Measurements from ENCODE around the gene GALNT17. TPM values are rescaled to one million over a fixed set of nuclear protein-coding genes. Genes with fewer than 3 reads are reported as not detected.

The GALNT17 gene
- total RNA-seq, 2 donors from 2014 or later, result 46.7 to 58.1 TPM

DNA sequence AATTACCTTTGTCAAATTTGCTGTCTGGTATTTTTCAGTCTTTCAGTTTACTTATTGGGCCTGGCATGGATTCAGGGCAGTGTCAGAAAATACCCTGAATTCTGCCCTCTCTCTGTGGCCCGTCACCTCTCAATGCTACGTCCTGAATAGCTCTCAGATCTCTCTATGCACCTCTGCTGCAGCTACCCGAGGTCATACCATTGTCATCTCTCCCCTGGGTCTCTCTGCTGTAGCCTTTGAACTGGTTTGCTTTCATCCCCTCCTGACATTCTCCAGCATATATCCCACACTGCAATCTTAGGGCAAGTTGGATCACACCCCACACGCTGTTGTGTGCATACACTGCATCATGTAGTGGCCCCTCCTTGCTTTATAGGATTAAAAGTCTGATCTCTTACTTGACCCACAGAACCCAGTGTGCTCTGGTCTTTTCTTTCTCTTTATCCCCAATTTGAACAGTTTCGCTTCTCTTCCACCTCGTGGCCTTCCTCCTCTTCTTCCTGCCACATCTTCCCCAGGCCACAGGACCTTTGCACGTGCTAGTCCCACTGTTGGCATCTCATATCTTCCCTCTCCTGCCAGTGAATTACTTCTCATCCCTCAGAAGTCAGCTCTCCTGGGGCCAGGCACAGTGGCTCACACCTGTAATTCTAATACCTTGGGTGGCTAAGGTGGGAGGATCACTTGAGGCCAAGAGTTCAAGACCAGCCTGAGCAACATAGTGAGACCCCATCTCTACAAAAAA is 372.9 kb downstream of the GALNT17 start:
- Histone ChIP-seq H3K27ac (no peak overlapping the region), H3K36me3 (no peaks in the 10 kb centered on the region), H3K27me3 (replicated peaks; ENCODE audit: insufficient read depth) (no peaks in the 10 kb centered on the region), H3K4me3 (no peak overlapping the region), H3K9me3 (no peaks in the 10 kb centered on the region), H3K4me1 (replicated peaks) (no peaks in the 10 kb centered on the region)
- WGBS, result 80% methylated on average over 7 of the region's 7 CpGs
- TF ChIP-seq POLR2AphosphoS5 (IDR thresholded peaks at IDR 0.05), result no peak
- TF ChIP-seq, protein P1, sequence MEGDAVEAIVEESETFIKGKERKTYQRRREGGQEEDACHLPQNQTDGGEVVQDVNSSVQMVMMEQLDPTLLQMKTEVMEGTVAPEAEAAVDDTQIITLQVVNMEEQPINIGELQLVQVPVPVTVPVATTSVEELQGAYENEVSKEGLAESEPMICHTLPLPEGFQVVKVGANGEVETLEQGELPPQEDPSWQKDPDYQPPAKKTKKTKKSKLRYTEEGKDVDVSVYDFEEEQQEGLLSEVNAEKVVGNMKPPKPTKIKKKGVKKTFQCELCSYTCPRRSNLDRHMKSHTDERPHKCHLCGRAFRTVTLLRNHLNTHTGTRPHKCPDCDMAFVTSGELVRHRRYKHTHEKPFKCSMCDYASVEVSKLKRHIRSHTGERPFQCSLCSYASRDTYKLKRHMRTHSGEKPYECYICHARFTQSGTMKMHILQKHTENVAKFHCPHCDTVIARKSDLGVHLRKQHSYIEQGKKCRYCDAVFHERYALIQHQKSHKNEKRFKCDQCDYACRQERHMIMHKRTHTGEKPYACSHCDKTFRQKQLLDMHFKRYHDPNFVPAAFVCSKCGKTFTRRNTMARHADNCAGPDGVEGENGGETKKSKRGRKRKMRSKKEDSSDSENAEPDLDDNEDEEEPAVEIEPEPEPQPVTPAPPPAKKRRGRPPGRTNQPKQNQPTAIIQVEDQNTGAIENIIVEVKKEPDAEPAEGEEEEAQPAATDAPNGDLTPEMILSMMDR (IDR thresholded peaks at IDR 0.05), result no peak
- TF ChIP-seq POLR2A (IDR thresholded peaks at IDR 0.05), result no peak
- no peak for DNase-seq (ENCODE audit: low spot score)
- intact Hi-C loops (cut with DNase I), result no loop called here

DNA sequence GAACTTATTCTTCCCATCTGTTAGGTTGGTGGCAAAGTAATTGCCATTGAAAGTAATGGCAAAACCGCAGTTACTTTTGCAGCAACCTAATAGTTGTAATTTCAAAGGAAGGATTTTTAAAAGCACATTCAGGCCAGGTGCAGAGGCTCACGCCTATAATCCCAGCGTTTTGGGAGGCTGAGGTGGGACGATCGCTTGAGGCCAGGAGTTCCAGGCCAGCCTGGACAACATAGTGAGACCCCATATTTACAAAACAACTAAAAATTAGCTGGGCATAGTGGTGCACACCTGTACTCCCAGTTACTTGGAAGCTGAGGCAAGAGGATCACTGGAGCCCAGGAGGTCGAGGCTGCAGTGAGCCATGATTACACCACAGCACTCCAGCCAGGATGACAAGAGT is 374.9 kb downstream of the GALNT17 start:
- no peak overlapping the region for H3K27ac ChIP-seq
- 88% methylated on average over 6 of the region's 6 CpGs for WGBS
- H3K36me3 ChIP-seq, result no peaks in the 10 kb centered on the region
- H3K9me3 ChIP-seq, result no peaks in the 10 kb centered on the region
- H3K27me3 ChIP-seq (replicated peaks; ENCODE audit: insufficient read depth), result no peaks in the 10 kb centered on the region
- no peaks in the 10 kb centered on the region for H3K4me1 ChIP-seq (replicated peaks)
- intact Hi-C loops (cut with DNase I), result no loop called here
- DNase-seq (ENCODE audit: low spot score), result no peak
- TF ChIP-seq, protein P1 (IDR thresholded peaks at IDR 0.05), result no peak
- no peak for TF ChIP-seq POLR2A (IDR thresholded peaks at IDR 0.05)
- TF ChIP-seq POLR2AphosphoS5 (IDR thresholded peaks at IDR 0.05), result no peak
- H3K4me3 ChIP-seq, result no peak overlapping the region

DNA sequence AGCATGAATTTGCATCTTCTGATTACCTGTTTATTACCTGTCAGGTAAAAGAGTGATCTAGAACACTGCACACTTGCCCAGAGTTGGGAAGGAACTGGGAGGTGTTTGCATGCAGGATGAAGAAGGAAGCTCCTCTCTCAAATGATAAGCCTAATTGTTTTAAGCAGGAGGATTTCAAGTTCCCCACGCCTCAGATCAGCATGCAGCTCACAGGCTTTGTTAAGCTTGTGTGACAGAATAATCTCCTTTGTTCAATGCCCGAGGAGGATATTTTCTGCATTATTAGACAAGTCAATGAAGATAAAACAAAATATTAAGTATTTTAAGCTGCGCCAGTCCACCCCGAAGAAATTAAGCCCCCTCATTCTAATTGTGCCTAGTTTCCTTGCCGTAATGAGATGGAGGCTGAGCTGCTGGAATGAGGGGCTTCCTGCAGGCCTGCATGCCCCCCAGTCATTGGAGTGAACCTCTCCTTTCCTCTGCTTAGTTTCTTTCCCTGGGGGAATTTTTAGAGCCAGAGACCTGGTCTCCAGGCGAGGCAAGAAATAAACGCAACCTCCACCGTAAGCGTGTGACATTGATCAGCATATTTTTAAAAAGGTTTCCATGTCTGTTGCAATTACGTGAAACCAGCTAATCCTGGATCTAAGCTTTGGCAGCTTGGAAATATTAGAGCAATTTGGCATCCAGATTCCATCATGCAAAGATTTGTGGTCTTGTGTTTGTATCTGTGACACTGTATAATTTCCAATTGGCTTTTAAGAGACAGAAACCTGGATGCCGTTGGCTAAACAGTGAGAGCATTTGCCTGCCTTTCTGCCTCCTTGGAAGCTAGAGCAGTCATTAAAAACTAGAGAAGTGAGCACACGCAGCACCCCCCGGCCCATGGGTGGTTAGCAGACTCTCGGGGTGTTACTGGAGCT is 376.0 kb downstream of the GALNT17 start:
- Histone ChIP-seq H3K27me3 (replicated peaks; ENCODE audit: insufficient read depth) (no peaks in the 10 kb centered on the region), H3K4me3 (no peak overlapping the region), H3K27ac (no peak overlapping the region), H3K4me1 (replicated peaks) (no peaks in the 10 kb centered on the region), H3K9me3 (no peaks in the 10 kb centered on the region), H3K36me3 (no peaks in the 10 kb centered on the region)
- TF ChIP-seq POLR2A (IDR thresholded peaks at IDR 0.05), result no peak
- TF ChIP-seq POLR2AphosphoS5 (IDR thresholded peaks at IDR 0.05), result no peak
- TF ChIP-seq, protein P1 (IDR thresholded peaks at IDR 0.05), result no peak
- no peak for DNase-seq (ENCODE audit: low spot score)
- intact Hi-C loops (cut with DNase I), result no loop called here
- WGBS, result 54% methylated on average over 14 of the region's 14 CpGs

DNA sequence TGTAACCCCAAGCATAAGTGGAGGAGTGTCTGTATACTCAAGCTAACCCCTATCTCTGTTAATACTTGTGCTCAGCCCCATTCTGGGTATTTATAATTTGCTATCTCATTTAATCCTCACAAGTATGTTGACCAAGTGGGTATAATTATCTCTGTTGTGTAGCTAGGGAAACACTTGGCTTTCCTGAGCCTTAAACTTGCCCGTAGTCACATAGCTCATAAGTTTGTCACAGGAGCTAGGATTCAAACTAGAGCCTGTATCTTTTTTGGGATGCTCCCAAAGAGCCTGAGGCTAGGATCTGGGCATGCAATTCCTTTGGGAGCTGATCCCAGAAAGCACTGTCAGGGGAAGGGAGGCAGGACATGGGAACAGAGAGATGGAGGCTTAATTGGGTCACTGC is 377.4 kb downstream of the GALNT17 start:
- WGBS, result 68% methylated on average over 1 of the region's 1 CpG
- intact Hi-C loops (cut with DNase I), result no loop called here
- Histone ChIP-seq H3K27ac (no peak overlapping the region), H3K4me3 (no peak overlapping the region), H3K4me1 (replicated peaks) (no peaks in the 10 kb centered on the region), H3K36me3 (no peaks in the 10 kb centered on the region), H3K9me3 (no peaks in the 10 kb centered on the region), H3K27me3 (replicated peaks; ENCODE audit: insufficient read depth) (no peaks in the 10 kb centered on the region)
- TF ChIP-seq POLR2AphosphoS5 (IDR thresholded peaks at IDR 0.05), result no peak
- TF ChIP-seq, protein P1 (IDR thresholded peaks at IDR 0.05), result no peak
- no peak for TF ChIP-seq POLR2A (IDR thresholded peaks at IDR 0.05)
- DNase-seq (ENCODE audit: low spot score), result no peak

Measured in prostate gland (tissue), 2 donors.